ENCODE results near the gene TEX54. TPM values are rescaled to one million over a fixed set of nuclear protein-coding genes. Genes with fewer than 3 reads are reported as not detected.
A peak's percentile ranks its signal among the peaks of the same experiment; 100 is the strongest.

The TEX54 gene
- total and polyA plus RNA-seq, 2 of the 4 experiments (the other 2 are of a cell fraction) = not detected

GRCh38 chr11:62841361-62842170 is 8.9 kb upstream of the TEX54 start (continued):
- peak; percentile 44 for TF ChIP-seq USF2 (IDR thresholded peaks at IDR 0.05; ENCODE audit: low read depth, low read length)
- peak; percentile 99 for TF ChIP-seq POLR2A (IDR thresholded peaks at IDR 0.05; ENCODE audit: low read depth, low read length)
- no peak for TF ChIP-seq RAD21 (IDR thresholded peaks at IDR 0.05; ENCODE audit: low read length)
- peak; percentile 82; the same call in 1 of the 2 replicates for TF ChIP-seq CHD1 (IDR thresholded peaks at IDR 0.05; ENCODE audit: low read depth, low read length)
